UCSD-AML1 (cell line): ENCODE data around the gene ATAD1.

ENCODE experiments used
- DNase-seq: peaks from one replicate; lab custom pipeline; 2025; ENCODE audit not compliant: unreplicated experiment; lab: John Stamatoyannopoulos, UW

ATAD1 gene

GRCh38 chr10:87722716-87723115 lies 95.3 kb downstream of the ATAD1 start:
- DNase-seq: no peak

DNA sequence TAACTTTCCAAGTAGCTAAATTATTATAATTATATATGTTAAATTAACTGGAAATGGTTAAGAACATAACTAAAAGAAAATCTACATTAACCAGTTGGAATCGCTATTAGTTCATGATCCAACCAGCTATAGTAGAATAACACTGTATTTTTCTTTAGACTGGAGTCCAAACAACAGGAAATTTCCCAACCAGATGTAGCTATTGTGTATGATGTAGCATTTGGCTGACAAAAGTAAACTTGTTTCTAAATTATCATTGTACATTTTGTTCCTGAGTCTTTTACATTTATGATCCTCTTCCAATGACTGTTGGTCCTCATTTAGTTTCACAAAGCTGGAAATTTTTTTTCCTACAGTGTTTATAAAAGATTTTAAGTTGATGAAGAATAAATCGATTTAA lies 96.2 kb downstream of the ATAD1 start:
- DNase-seq: no peak

GRCh38 chr10:87720665-87721064 lies 97.4 kb downstream of the ATAD1 start:
- no peak for DNase-seq

- DNase-seq: no peak
Observed at GRCh38 chr10:87716348-87716670, 101.7 kb downstream of the ATAD1 start.

- DNase-seq: no peak
Observed at GRCh38 chr10:87715552-87716347, 102.3 kb downstream of the ATAD1 start.

DNA sequence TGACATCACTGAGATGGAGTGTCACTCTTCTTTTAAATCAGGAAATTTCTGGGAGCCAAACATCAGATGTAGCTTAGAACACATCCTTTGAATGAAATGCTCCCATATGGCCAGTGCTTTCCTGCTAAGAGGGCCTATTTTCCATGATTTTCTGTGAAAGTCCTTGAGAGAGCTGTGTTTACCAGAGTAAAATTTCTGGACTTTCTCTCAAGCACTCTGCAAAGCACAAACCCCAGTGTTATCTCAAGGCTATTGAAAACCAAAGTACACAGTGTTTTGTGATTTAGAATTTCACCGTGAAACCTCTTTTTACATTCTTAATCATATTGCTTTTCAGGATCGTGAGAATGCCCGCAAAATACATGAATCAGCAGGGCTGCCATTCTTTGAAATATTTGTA lies 104.3 kb downstream of the ATAD1 start:
- DNase-seq: no peak

DNA sequence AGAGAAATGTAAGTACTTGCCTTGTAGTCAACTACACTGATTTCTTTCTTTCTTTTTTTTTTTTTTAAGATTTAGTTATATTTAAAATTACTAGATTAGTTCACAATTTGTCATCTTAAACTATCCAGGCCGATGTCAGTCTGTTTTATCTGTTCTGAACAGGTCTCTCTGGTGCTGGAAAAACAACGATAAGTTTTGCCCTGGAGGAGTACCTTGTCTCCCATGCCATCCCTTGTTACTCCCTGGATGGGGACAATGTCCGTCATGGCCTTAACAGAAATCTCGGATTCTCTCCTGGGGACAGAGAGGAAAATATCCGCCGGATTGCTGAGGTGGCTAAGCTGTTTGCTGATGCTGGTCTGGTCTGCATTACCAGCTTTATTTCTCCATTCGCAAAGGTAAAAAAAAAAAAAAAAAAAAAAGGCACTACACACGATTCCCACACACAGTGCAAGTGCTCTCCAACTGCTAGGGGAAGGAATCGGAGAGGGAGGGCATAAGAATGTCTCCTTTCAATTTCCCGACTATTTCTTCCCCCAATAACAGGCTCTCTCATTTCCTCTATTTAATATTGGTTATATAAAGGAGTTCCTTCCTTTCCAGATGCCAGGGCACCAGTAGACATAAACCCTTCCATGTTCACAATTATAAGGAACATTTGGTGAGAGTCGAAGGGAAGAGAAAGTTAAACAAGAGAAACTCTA lies 105.0 kb downstream of the ATAD1 start:
- DNase-seq: no peak

- no peak for DNase-seq
Observed at GRCh38 chr10:87707254-87707653, 110.8 kb downstream of the ATAD1 start.

DNA sequence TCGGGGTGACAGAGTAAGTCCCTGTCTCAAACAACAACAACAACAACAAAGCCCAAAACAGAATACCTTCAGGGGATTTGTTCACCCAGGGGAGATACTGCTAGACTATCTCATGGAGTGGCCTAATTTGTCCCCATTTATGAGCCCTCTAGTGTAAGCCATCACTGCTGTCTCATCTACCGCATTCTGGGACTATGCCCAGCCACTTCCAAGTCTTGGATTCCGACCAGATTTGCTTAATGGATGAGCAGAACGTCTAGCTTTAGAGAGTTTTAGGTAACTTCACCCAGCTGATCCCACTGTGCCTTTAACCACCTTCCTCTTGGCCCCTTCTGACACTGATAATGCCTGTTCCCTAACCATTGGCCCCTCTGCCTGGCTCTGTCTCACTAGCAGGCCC lies 111.3 kb downstream of the ATAD1 start:
- no peak for DNase-seq

DNA sequence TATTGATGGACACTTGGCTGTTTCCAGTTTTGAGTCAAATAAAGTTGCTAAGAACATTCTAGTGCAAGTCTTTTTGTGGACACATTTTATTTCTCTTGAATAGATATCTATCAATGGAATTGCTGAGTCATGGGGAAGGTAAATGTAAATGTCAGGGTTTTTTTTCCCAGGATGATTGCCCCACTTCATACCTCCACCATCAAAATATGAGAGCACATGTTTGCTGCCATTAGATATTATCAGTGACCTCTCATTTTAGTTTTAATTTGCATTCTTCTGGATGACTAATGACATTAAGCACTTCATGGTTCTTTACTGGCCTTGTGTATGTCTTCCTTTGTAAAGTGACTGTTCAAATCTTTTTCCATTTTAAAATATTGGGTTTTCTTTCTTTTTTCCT lies 112.7 kb downstream of the ATAD1 start:
- no peak for DNase-seq

- no peak for DNase-seq
Observed at GRCh38 chr10:87703771-87704170, 114.3 kb downstream of the ATAD1 start.

DNA sequence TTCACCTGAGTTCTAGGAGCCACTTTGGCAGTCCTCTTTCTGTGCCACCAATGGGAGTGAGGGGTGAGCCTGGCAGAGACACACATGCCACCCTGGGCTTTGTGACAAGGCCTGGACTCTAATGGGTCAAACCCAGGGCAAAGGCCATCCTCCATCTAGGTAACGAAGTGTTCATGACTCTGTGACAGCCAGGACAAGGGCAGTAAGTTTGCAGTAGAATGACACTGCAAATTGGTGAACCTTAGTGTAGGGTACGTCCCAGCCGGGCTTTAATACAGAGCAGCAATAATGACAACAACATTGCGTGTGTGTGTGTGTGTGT lies 115.1 kb downstream of the ATAD1 start:
- no peak for DNase-seq

- DNase-seq: no peak
Observed at GRCh38 chr10:87702260-87702972, 115.6 kb downstream of the ATAD1 start.
